ENCODE data around the gene CDX2. TPM values are rescaled to one million over a fixed set of nuclear protein-coding genes. Genes with fewer than 3 reads are reported as not detected.

CDX2 gene
- total RNA-seq, 1 donor from 2014 or later, result 0.33 TPM

- Mint-ChIP-seq H3K4me1 (ENCODE audit: unreplicated experiment) (peaks cover 26% of the 10 kb centered on the region), H3K36me3 (ENCODE audit: low read depth, unreplicated experiment) (no peaks in the 10 kb centered on the region), H3K9me3 (ENCODE audit: unreplicated experiment) (no peaks in the 10 kb centered on the region), H3K27me3 (ENCODE audit: unreplicated experiment) (peaks cover 12% of the 10 kb centered on the region), H3K4me3 (ENCODE audit: unreplicated experiment) (no peak overlapping the region), H3K27ac (ENCODE audit: unreplicated experiment) (no peak overlapping the region)
- TF ChIP-seq, protein P1, sequence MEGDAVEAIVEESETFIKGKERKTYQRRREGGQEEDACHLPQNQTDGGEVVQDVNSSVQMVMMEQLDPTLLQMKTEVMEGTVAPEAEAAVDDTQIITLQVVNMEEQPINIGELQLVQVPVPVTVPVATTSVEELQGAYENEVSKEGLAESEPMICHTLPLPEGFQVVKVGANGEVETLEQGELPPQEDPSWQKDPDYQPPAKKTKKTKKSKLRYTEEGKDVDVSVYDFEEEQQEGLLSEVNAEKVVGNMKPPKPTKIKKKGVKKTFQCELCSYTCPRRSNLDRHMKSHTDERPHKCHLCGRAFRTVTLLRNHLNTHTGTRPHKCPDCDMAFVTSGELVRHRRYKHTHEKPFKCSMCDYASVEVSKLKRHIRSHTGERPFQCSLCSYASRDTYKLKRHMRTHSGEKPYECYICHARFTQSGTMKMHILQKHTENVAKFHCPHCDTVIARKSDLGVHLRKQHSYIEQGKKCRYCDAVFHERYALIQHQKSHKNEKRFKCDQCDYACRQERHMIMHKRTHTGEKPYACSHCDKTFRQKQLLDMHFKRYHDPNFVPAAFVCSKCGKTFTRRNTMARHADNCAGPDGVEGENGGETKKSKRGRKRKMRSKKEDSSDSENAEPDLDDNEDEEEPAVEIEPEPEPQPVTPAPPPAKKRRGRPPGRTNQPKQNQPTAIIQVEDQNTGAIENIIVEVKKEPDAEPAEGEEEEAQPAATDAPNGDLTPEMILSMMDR (IDR thresholded peaks at IDR 0.05; ENCODE audit: unreplicated experiment), result no peak
- no peak for DNase-seq (ENCODE audit: low spot score)
Observed at GRCh38 chr13:27933118-27933517, 36.0 kb downstream of the CDX2 start.

GRCh38 chr13:27929868-27930267 is 39.2 kb downstream of the CDX2 start:
- Mint-ChIP-seq H3K27me3 (ENCODE audit: unreplicated experiment) (peaks cover 36% of the 10 kb centered on the region), H3K27ac (ENCODE audit: unreplicated experiment) (no peak overlapping the region), H3K4me3 (ENCODE audit: unreplicated experiment) (no peak overlapping the region), H3K36me3 (ENCODE audit: low read depth, unreplicated experiment) (peaks cover 3% of the 10 kb centered on the region), H3K9me3 (ENCODE audit: unreplicated experiment) (no peaks in the 10 kb centered on the region), H3K4me1 (ENCODE audit: unreplicated experiment) (peaks cover 43% of the 10 kb centered on the region)
- TF ChIP-seq, protein P1 (IDR thresholded peaks at IDR 0.05; ENCODE audit: unreplicated experiment), result no peak
- no peak for DNase-seq (ENCODE audit: low spot score)

- Mint-ChIP-seq H3K36me3 (ENCODE audit: low read depth, unreplicated experiment) (peaks cover 3% of the 10 kb centered on the region), H3K9me3 (ENCODE audit: unreplicated experiment) (no peaks in the 10 kb centered on the region), H3K27me3 (ENCODE audit: unreplicated experiment) (peaks cover 36% of the 10 kb centered on the region), H3K27ac (ENCODE audit: unreplicated experiment) (no peak overlapping the region), H3K4me3 (ENCODE audit: unreplicated experiment) (peak overlapping the region; percentile 7), H3K4me1 (ENCODE audit: unreplicated experiment) (peaks cover 45% of the 10 kb centered on the region)
- no peak for DNase-seq (ENCODE audit: low spot score)
- TF ChIP-seq, protein P1 (IDR thresholded peaks at IDR 0.05; ENCODE audit: unreplicated experiment), result no peak
Observed at GRCh38 chr13:27928805-27929753, 40.0 kb downstream of the CDX2 start.

GRCh38 chr13:27928353-27928804 is 40.7 kb downstream of the CDX2 start:
- Mint-ChIP-seq H3K9me3 (ENCODE audit: unreplicated experiment) (no peaks in the 10 kb centered on the region), H3K4me3 (ENCODE audit: unreplicated experiment) (peak overlapping the region; percentile 77), H3K36me3 (ENCODE audit: low read depth, unreplicated experiment) (peaks cover 3% of the 10 kb centered on the region), H3K27me3 (ENCODE audit: unreplicated experiment) (peaks cover 38% of the 10 kb centered on the region), H3K27ac (ENCODE audit: unreplicated experiment) (no peak overlapping the region), H3K4me1 (ENCODE audit: unreplicated experiment) (peaks cover 50% of the 10 kb centered on the region)
- TF ChIP-seq, protein P1 (IDR thresholded peaks at IDR 0.05; ENCODE audit: unreplicated experiment), result no peak
- no peak for DNase-seq (ENCODE audit: low spot score)

Measured in endothelial cell (in vitro differentiated cells).